ENCODE results near the gene PSMD5. TPM values are rescaled to one million over a fixed set of nuclear protein-coding genes. Genes with fewer than 3 reads are reported as not detected.
"Not testable (repeated sequence)": the region's sequence is repeated elsewhere in the genome, so short reads cannot be mapped to it uniquely, and the experiment has no call there.

Gene PSMD5
- total RNA-seq, 1 experiment from 2014 or later = 64.9 TPM

GRCh38 chr9:120815075-120815474, 27.6 kb downstream of the PSMD5 start:
- CTCF ChIA-PET = no interaction called here
- TF ChIP-seq CTCF (conservative IDR thresholded peaks at IDR 0.05; ENCODE audit: low read depth, low read length) (no peak), EZH2 (IDR thresholded peaks at IDR 0.05; ENCODE audit: borderline replicate concordance, low read depth, low read length, poor library complexity, severe bottlenecking) (no peak)
- Histone ChIP-seq H3K9me3 (ENCODE audit: low read depth, low read length, poor library complexity, severe bottlenecking) (no peaks in the 10 kb centered on the region), H3K4me3 (ENCODE audit: low read depth, low read length, poor library complexity, severe bottlenecking) (no peak overlapping the region), H3K36me3 (ENCODE audit: insufficient read depth, low read length, poor library complexity, severe bottlenecking) (peaks cover 27% of the 10 kb centered on the region), H3K4me1 (ENCODE audit: insufficient read depth, low read length, poor library complexity, severe bottlenecking) (no peaks in the 10 kb centered on the region), H3K27ac (ENCODE audit: low read depth, low read length, poor library complexity, severe bottlenecking) (no peak overlapping the region), H3K27me3 (replicated peaks; ENCODE audit: insufficient read depth, low read depth, low read length, poor library complexity) (no peaks in the 10 kb centered on the region)
- no TSS peak for BruUV-seq (replicated peaks)
- POLR2A ChIA-PET (ENCODE audit: low non-redundant PET) = interaction anchor here (0.6 kb wide), 1 partner anchor 128 kb away, joined by 3 read pairs; no protein-coding TSS in a partner anchor
- no peak for DNase-seq (ENCODE audit: low spot score)
- intact Hi-C loops (cut with micrococcal nuclease; ENCODE audit: unreplicated experiment) = no loop called here

GRCh38 chr9:120808931-120809330, 33.8 kb downstream of the PSMD5 start:
- Histone ChIP-seq H3K4me1 (ENCODE audit: insufficient read depth, low read length, poor library complexity, severe bottlenecking) (no peaks in the 10 kb centered on the region), H3K4me3 (ENCODE audit: low read depth, low read length, poor library complexity, severe bottlenecking) (no peak overlapping the region), H3K36me3 (ENCODE audit: insufficient read depth, low read length, poor library complexity, severe bottlenecking) (no peaks in the 10 kb centered on the region), H3K9me3 (ENCODE audit: low read depth, low read length, poor library complexity, severe bottlenecking) (peaks cover 17% of the 10 kb centered on the region), H3K27me3 (replicated peaks; ENCODE audit: insufficient read depth, low read depth, low read length, poor library complexity) (no peaks in the 10 kb centered on the region), H3K27ac (ENCODE audit: low read depth, low read length, poor library complexity, severe bottlenecking) (no peak overlapping the region)
- intact Hi-C loops (cut with micrococcal nuclease; ENCODE audit: unreplicated experiment) = no loop called here
- ChIA-PET POLR2A (ENCODE audit: low non-redundant PET) (no interaction called here), CTCF (no interaction called here)
- TF ChIP-seq CTCF (conservative IDR thresholded peaks at IDR 0.05; ENCODE audit: low read depth, low read length) (no peak), EZH2 (IDR thresholded peaks at IDR 0.05; ENCODE audit: borderline replicate concordance, low read depth, low read length, poor library complexity, severe bottlenecking) (no peak)
- no TSS peak for BruUV-seq (replicated peaks)
- no peak for DNase-seq (ENCODE audit: low spot score)

- ChIA-PET CTCF (no interaction called here), POLR2A (ENCODE audit: low non-redundant PET) (no interaction called here)
- H3K4me3 ChIP-seq (ENCODE audit: low read depth, low read length, poor library complexity, severe bottlenecking) = no peak overlapping the region
- no peaks in the 10 kb centered on the region for H3K36me3 ChIP-seq (ENCODE audit: insufficient read depth, low read length, poor library complexity, severe bottlenecking)
- H3K27me3 ChIP-seq (replicated peaks; ENCODE audit: insufficient read depth, low read depth, low read length, poor library complexity) = no peaks in the 10 kb centered on the region
- intact Hi-C loops (cut with micrococcal nuclease; ENCODE audit: unreplicated experiment) = no loop called here
- H3K4me1 ChIP-seq (ENCODE audit: insufficient read depth, low read length, poor library complexity, severe bottlenecking) = no peaks in the 10 kb centered on the region
- H3K27ac ChIP-seq (ENCODE audit: low read depth, low read length, poor library complexity, severe bottlenecking) = no peak overlapping the region
- TF ChIP-seq EZH2 (IDR thresholded peaks at IDR 0.05; ENCODE audit: borderline replicate concordance, low read depth, low read length, poor library complexity, severe bottlenecking) (no peak), CTCF (conservative IDR thresholded peaks at IDR 0.05; ENCODE audit: low read depth, low read length) (no peak)
- DNase-seq (ENCODE audit: low spot score) = no peak
- no TSS peak for BruUV-seq (replicated peaks)
- peaks cover 17% of the 10 kb centered on the region for H3K9me3 ChIP-seq (ENCODE audit: low read depth, low read length, poor library complexity, severe bottlenecking)
These were observed 34.9 kb downstream of the PSMD5 start for GRCh38 chr9:120807607-120808379.

- H3K4me3 ChIP-seq (ENCODE audit: low read depth, low read length, poor library complexity, severe bottlenecking); CTCF ChIA-PET; H3K36me3 ChIP-seq (ENCODE audit: insufficient read depth, low read length, poor library complexity, severe bottlenecking); DNase-seq (ENCODE audit: low spot score); H3K27me3 ChIP-seq (replicated peaks; ENCODE audit: insufficient read depth, low read depth, low read length, poor library complexity); H3K4me1 ChIP-seq (ENCODE audit: insufficient read depth, low read length, poor library complexity, severe bottlenecking); H3K27ac ChIP-seq (ENCODE audit: low read depth, low read length, poor library complexity, severe bottlenecking); BruUV-seq (replicated peaks); intact Hi-C loops (cut with micrococcal nuclease; ENCODE audit: unreplicated experiment); POLR2A ChIA-PET (ENCODE audit: low non-redundant PET): not testable (repeated sequence)
- H3K9me3 ChIP-seq (ENCODE audit: low read depth, low read length, poor library complexity, severe bottlenecking) = peaks cover 17% of the 10 kb centered on the region
These were observed 37.8 kb downstream of the PSMD5 start for GRCh38 chr9:120804784-120805363.

All from A673 (cell line).